Kidney glomerular epithelial cell (primary cell): ENCODE results near the gene ACAN.
A peak's percentile ranks its signal among the peaks of the same experiment; 100 is the strongest.

Source experiments
- DNase-seq: peaks from one replicate; lab custom pipeline; 2025; lab: John Stamatoyannopoulos, UW

The ACAN gene

GRCh38 chr15:88803241-88803919 lies at the start of gene ACAN:
Gene ACAN, plus strand, starts transcription at chr15:88803436. Its CDS starts 32,771 bp downstream, at chr15:88836207.
- no peak for DNase-seq

GRCh38 chr15:88756521-88756920 lies 46.7 kb upstream of the ACAN start:
- DNase-seq: no peak

GRCh38 chr15:88756921-88757320 lies 46.3 kb upstream of the ACAN start:
- no peak for DNase-seq

GRCh38 chr15:88759872-88760271 lies 43.4 kb upstream of the ACAN start:
- DNase-seq: no peak

GRCh38 chr15:88764448-88764847 lies 38.8 kb upstream of the ACAN start:
- DNase-seq: no peak

- DNase-seq: no peak
Observed at GRCh38 chr15:88765212-88765611, 38.0 kb upstream of the ACAN start.

- DNase-seq: no peak
Observed at GRCh38 chr15:88769161-88769971, 33.9 kb upstream of the ACAN start.

GRCh38 chr15:88775776-88776175 lies 27.5 kb upstream of the ACAN start:
- DNase-seq: no peak

GRCh38 chr15:88776646-88777045 lies 26.6 kb upstream of the ACAN start:
- no peak for DNase-seq

- DNase-seq: no peak
Observed at GRCh38 chr15:88779944-88780343, 23.3 kb upstream of the ACAN start.

- no peak for DNase-seq
Observed at GRCh38 chr15:88782465-88782864, 20.8 kb upstream of the ACAN start.

GRCh38 chr15:88785217-88785616 lies 18.0 kb upstream of the ACAN start:
- no peak for DNase-seq

- no peak for DNase-seq
Observed at GRCh38 chr15:88788036-88788435, 15.2 kb upstream of the ACAN start.

GRCh38 chr15:88788816-88789215 lies 14.4 kb upstream of the ACAN start:
- DNase-seq: no peak

GRCh38 chr15:88790486-88790885 lies 12.8 kb upstream of the ACAN start:
- DNase-seq: no peak

GRCh38 chr15:88791637-88792036 lies 11.6 kb upstream of the ACAN start:
- no peak for DNase-seq

- no peak for DNase-seq
Observed at GRCh38 chr15:88792342-88793282, 10.6 kb upstream of the ACAN start.

GRCh38 chr15:88794001-88794400 lies 9.2 kb upstream of the ACAN start:
- DNase-seq: no peak

- DNase-seq: no peak
Observed at GRCh38 chr15:88797663-88798339, 5.4 kb upstream of the ACAN start.

GRCh38 chr15:88799341-88799740 lies 3.9 kb upstream of the ACAN start:
- no peak for DNase-seq

GRCh38 chr15:88800026-88800425 lies 3.2 kb upstream of the ACAN start:
- DNase-seq: peak; percentile 9

GRCh38 chr15:88800738-88801137 lies 2.5 kb upstream of the ACAN start:
- no peak for DNase-seq
